A549 (cell line): ENCODE data around the gene IL4R. TPM values are rescaled to one million over a fixed set of nuclear protein-coding genes. Genes with fewer than 3 reads are reported as not detected.

Experiments
- ATAC-seq, 2 experiments: fragments of 200-7000 bp in 1 of 2; fragments of >200 bp in 1 of 2; cut with Nextera tagmentation in 1 of 2; cut with Tn5 transposase in 1 of 2; 3 replicates each; pipeline versions ENCODE4 v1.8.0 to v1.9.1; 2018 to 2020; ENCODE audit warnings: mild to moderate bottlenecking in 1 of 2, moderate library complexity in 1 of 2
- CTCF ChIA-PET: fragments of 300-600 bp; sonication (Branson Sonifier 250); formaldehyde crosslinking; extraction: SDS; loops from one replicate; lab custom pipeline; 2021; ENCODE audit warnings: antibody characterized with exemption, inconsistent platforms; lab: Yijun Ruan, JAX
- POLR2A ChIA-PET: fragments of 350-600 bp; formaldehyde crosslinking; extraction: SDS; loops from one replicate; lab custom pipeline; 2021; ENCODE audit warnings: antibody characterized with exemption, inconsistent platforms; lab: Yijun Ruan, JAX
- DNase-seq, 2 experiments: peaks; one replicate each; pipeline versions ENCODE4 v3.0.0 to v3.0.0-alpha.2; 2011 to 2016; ENCODE audit warnings: low read depth in 1 of 2, low spot score in 1 of 2
- FAIRE-seq: peaks from 2 replicates; lab custom pipeline; 2011; peaks lifted over from hg19 to GRCh38; lab: Jason Lieb, UNC
- H3K27ac ChIP-seq, 2 experiments: fragments of >200 bp; sonication (Bioruptor Twin); formaldehyde crosslinking; 3 replicates each; pipeline ENCODE4 v1.5.1; 2016 to 2017
- H3K4me1 ChIP-seq: fragments of >200 bp; sonication (Bioruptor Twin); formaldehyde crosslinking; 3 replicates; pipeline ENCODE4 v1.6.1; 2016
- H3K4me2 ChIP-seq: fragments of >200 bp; sonication (Bioruptor Twin); formaldehyde crosslinking; 3 replicates; pipeline ENCODE4 v1.6.1; 2016
- H3K4me3 ChIP-seq: fragments of >200 bp; sonication (Bioruptor Twin); formaldehyde crosslinking; 3 replicates; pipeline ENCODE4 v1.5.1; 2016
- H3K9me3 ChIP-seq: fragments of >200 bp; sonication (Bioruptor Twin); formaldehyde crosslinking; 3 replicates; pipeline ENCODE4 v1.6.1; 2016
- CEBPB ChIP-seq, 2 experiments: fragments of >200 bp in 1 of 2; sonication (Bioruptor Twin) in 1 of 2; formaldehyde crosslinking in 1 of 2; IDR thresholded peaks; 2 replicates each; pipeline ENCODE4 v1.6.1; 2012 to 2016
- CHD2 ChIP-seq: fragments of 150-350 bp; IDR thresholded peaks from 2 replicates; pipeline ENCODE4 v1.6.1; 2014; ENCODE audit warnings: low read length; ENCODE audit not compliant: partially characterized antibody
- CHD4 ChIP-seq: fragments of 200-600 bp; sonication (generic); IDR thresholded peaks from 2 replicates; pipeline ENCODE4 v1.6.1; 2016; ENCODE audit warnings: antibody characterized with exemption, mild to moderate bottlenecking, borderline replicate concordance
- EHF ChIP-seq: fragments of 250-450 bp; sonication (Bioruptor Pico); IDR thresholded peaks from 2 replicates; pipeline ENCODE4 v1.5.0; 2020; ENCODE audit warnings: mild to moderate bottlenecking
- EHMT2 ChIP-seq: fragments of 200-600 bp; sonication (generic); IDR thresholded peaks from 2 replicates; pipeline ENCODE4 v1.6.1; 2016; ENCODE audit warnings: antibody characterized with exemption, low read depth, mild to moderate bottlenecking, moderate library complexity
- EP300 ChIP-seq, 2 experiments: fragments of >200 bp; sonication (Bioruptor Twin); formaldehyde crosslinking; IDR thresholded peaks; 2 replicates in 1 of 2; 3 replicates in 1 of 2; pipeline ENCODE4 v1.6.1; 2016 to 2017
- FOSB ChIP-seq: fragments of 250-450 bp; sonication (Bioruptor Pico); IDR thresholded peaks from 2 replicates; pipeline ENCODE4 v1.5.0; 2020; ENCODE audit warnings: mild to moderate bottlenecking, moderate library complexity
- FOSL2 ChIP-seq, 2 experiments: fragments of 450-650 bp in 1 of 2; fragments of >200 bp in 1 of 2; sonication (Bioruptor Twin) in 1 of 2; formaldehyde crosslinking; IDR thresholded peaks; 2 replicates each; pipeline versions ENCODE4 v1.5.0 to v1.6.1; 2016 to 2020; ENCODE audit warnings: mild to moderate bottlenecking in 1 of 2, moderate library complexity in 1 of 2
- GATA3 ChIP-seq: IDR thresholded peaks from 2 replicates; pipeline ENCODE4 v1.6.1; 2012; ENCODE audit warnings: borderline replicate concordance
- HEYL ChIP-seq: fragments of 250-450 bp; sonication (Bioruptor Pico); IDR thresholded peaks from 2 replicates; pipeline ENCODE4 v1.8.0; 2021; ENCODE audit warnings: mild to moderate bottlenecking, moderate library complexity
- HOXB13 ChIP-seq: fragments of 250-450 bp; sonication (Bioruptor Pico); IDR thresholded peaks from 2 replicates; pipeline ENCODE4 v1.5.0; 2020; ENCODE audit warnings: low read depth, mild to moderate bottlenecking, moderate library complexity
- JUN ChIP-seq, 2 experiments: fragments of >200 bp; sonication (Bioruptor Twin); formaldehyde crosslinking; IDR thresholded peaks; 2 replicates in 1 of 2; 3 replicates in 1 of 2; pipeline ENCODE4 v1.6.1; 2016 to 2017
- JUNB ChIP-seq: fragments of >200 bp; sonication (Bioruptor Twin); formaldehyde crosslinking; IDR thresholded peaks from 2 replicates; pipeline ENCODE4 v1.6.1; 2016
- MAFK ChIP-seq: fragments of 450-650 bp; IDR thresholded peaks from 2 replicates; pipeline ENCODE4 v1.6.1; 2014; ENCODE audit not compliant: partially characterized antibody
- MAZ ChIP-seq: fragments of 150-350 bp; IDR thresholded peaks from 2 replicates; pipeline ENCODE4 v1.6.1; 2014; ENCODE audit warnings: antibody characterized with exemption, low read depth, low read length, borderline replicate concordance
- MYC ChIP-seq: IDR thresholded peaks from 2 replicates; pipeline ENCODE4 v1.6.1; 2012; ENCODE audit warnings: mild to moderate bottlenecking, inconsistent platforms, low read length, improper control_type of control experiment, borderline replicate concordance
- NFE2L2 ChIP-seq: fragments of 150-350 bp; conservative IDR thresholded peaks from 2 replicates; pipeline ENCODE4 v1.6.1; 2014; ENCODE audit warnings: low read length
- NR3C1 ChIP-seq: fragments of >200 bp; sonication (Bioruptor Twin); formaldehyde crosslinking; IDR thresholded peaks from 3 replicates; pipeline ENCODE4 v1.6.1; 2017
- PHF8 ChIP-seq: fragments of 200-600 bp; sonication (generic); IDR thresholded peaks from 2 replicates; pipeline ENCODE4 v1.6.1; 2016; ENCODE audit warnings: low read depth, mild to moderate bottlenecking, antibody characterized with exemption, moderate library complexity, borderline replicate concordance
- POLR2AphosphoS2 ChIP-seq: conservative IDR thresholded peaks from 2 replicates; pipeline ENCODE4 v1.6.1; 2012; ENCODE audit warnings: low read length, improper control_type of control experiment, inconsistent platforms
- RAD21 ChIP-seq, 2 experiments: fragments of >200 bp in 1 of 2; sonication (Bioruptor Twin) in 1 of 2; formaldehyde crosslinking in 1 of 2; IDR thresholded peaks in 1 of 2; conservative IDR thresholded peaks in 1 of 2; 2 replicates in 1 of 2; 3 replicates in 1 of 2; pipeline ENCODE4 v1.6.1; 2012 to 2018; ENCODE audit warnings: inconsistent platforms in 1 of 2
- RARB ChIP-seq: fragments of 250-450 bp; sonication (Bioruptor Pico); IDR thresholded peaks from 2 replicates; pipeline ENCODE4 v1.8.0; 2021; ENCODE audit warnings: mild to moderate bottlenecking, moderate library complexity
- RNF2 ChIP-seq: fragments of 200-600 bp; sonication (generic); IDR thresholded peaks from 2 replicates; pipeline ENCODE4 v1.6.1; 2016; ENCODE audit warnings: low read depth, mild to moderate bottlenecking, antibody characterized with exemption, moderate library complexity, borderline replicate concordance
- TFCP2L1 ChIP-seq: fragments of 250-450 bp; sonication (Bioruptor Pico); IDR thresholded peaks from 2 replicates; pipeline ENCODE4 v1.5.0; 2021; ENCODE audit warnings: mild to moderate bottlenecking
- ZNF302 ChIP-seq: fragments of 250-450 bp; sonication (Bioruptor Pico); IDR thresholded peaks from 2 replicates; pipeline ENCODE4 v1.9.0; 2021; ENCODE audit warnings: inconsistent platforms, mild to moderate bottlenecking, moderate library complexity
- ZSCAN20 ChIP-seq: fragments of 250-450 bp; sonication (Bioruptor Pico); IDR thresholded peaks from 2 replicates; pipeline ENCODE4 v1.8.0; 2022; ENCODE audit warnings: mild to moderate bottlenecking, moderate library complexity
- WGBS: methylation state at CpG from one replicate; pipeline ENCODE4 v1.1.6; 2017; ENCODE audit errors: missing lambda C conversion rate; 5-methylcytosine and 5-hydroxymethylcytosine counted together
- polyA plus RNA-seq, 4 experiments: library from polyadenylated mRNA; depleted of rRNA in 3 of 4; stranded (reverse); fragments of >200 nt; fragmentation: RNase III in 1 of 4; extraction: RNeasy Plus Mini Kit Qiagen cat#74134 plus additional on column Dnase treatment in 1 of 4; gene quantifications; 2 replicates in 3 of 4; 3 replicates in 1 of 4; pipeline ENCODE4 v1.2.3, GENCODE V29; 2011 to 2017
- TF ChIP-seq, protein P1 (sequence below): fragments of >200 bp; sonication (Bioruptor Twin); formaldehyde crosslinking; IDR thresholded peaks from 2 replicates; pipeline ENCODE4 v1.6.1; 2016
- TF ChIP-seq, protein P2 (sequence below): IDR thresholded peaks from 2 replicates; pipeline ENCODE4 v1.6.1; 2012
- TF ChIP-seq, protein P3 (sequence below): fragments of 450-650 bp; IDR thresholded peaks from 2 replicates; pipeline ENCODE4 v1.6.1; 2014; ENCODE audit warnings: antibody characterized with exemption
- TF ChIP-seq, protein P4 (sequence below): fragments of 250-450 bp; sonication (Bioruptor Pico); IDR thresholded peaks from 2 replicates; pipeline ENCODE4 v1.5.0; 2021; ENCODE audit warnings: mild to moderate bottlenecking, moderate library complexity, borderline replicate concordance
- TF ChIP-seq, protein P5 (sequence below): fragments of >200 bp; sonication (Bioruptor Twin); formaldehyde crosslinking; IDR thresholded peaks from 3 replicates; pipeline ENCODE4 v1.6.1; 2016
- TF ChIP-seq, protein P6 (sequence below): IDR thresholded peaks from 2 replicates; pipeline ENCODE4 v1.6.1; 2012; ENCODE audit warnings: low read depth, borderline replicate concordance

IL4R gene
- polyA plus RNA-seq, 2 of the 4 experiments (the other 2 are of a cell fraction): 14.4 to 19.3 TPM

DNA sequence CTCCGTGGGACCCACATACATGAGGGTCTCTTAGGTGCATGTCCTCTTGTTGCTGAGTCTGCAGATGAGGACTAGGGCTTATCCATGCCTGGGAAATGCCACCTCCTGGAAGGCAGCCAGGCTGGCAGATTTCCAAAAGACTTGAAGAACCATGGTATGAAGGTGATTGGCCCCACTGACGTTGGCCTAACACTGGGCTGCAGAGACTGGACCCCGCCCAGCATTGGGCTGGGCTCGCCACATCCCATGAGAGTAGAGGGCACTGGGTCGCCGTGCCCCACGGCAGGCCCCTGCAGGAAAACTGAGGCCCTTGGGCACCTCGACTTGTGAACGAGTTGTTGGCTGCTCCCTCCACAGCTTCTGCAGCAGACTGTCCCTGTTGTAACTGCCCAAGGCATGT, 50.0 kb downstream of the IL4R start:
- CTCF ChIA-PET: interaction anchor here (5.1 kb wide), 1 partner anchor 128 kb away, joined by 36 read pairs; no protein-coding TSS in a partner anchor
- ATAC-seq (peak in 1 of 2 experiments; percentile 37; a peak in 3 of 6 replicates), DNase-seq (peak in 1 of 2 experiments; percentile 74), FAIRE-seq (no peak)
- Histone ChIP-seq H3K4me3 (no peak overlapping the region), H3K4me2 (peak overlapping the region; percentile 69), H3K27ac (peak overlapping the region; percentile 62 to 83), H3K9me3 (peaks cover 5% of the 10 kb centered on the region; the same call in 1 of the 3 replicates)
- POLR2A ChIA-PET: interaction anchor here (0.6 kb wide), 1 partner anchor 52 kb away, joined by 3 read pairs; no protein-coding TSS in a partner anchor
- 68% methylated on average over 4 of the region's 9 CpGs for WGBS
- TF ChIP-seq HOXB13 (no peak), MYC (no peak), ZSCAN20 (CRISPR knock-in tag) (no peak), MAFK (peak; percentile 65)
- TF ChIP-seq, all 56 proteins: peak for 1
- H3K4me1 ChIP-seq: peaks cover 40% of the 10 kb centered on the region

DNA sequence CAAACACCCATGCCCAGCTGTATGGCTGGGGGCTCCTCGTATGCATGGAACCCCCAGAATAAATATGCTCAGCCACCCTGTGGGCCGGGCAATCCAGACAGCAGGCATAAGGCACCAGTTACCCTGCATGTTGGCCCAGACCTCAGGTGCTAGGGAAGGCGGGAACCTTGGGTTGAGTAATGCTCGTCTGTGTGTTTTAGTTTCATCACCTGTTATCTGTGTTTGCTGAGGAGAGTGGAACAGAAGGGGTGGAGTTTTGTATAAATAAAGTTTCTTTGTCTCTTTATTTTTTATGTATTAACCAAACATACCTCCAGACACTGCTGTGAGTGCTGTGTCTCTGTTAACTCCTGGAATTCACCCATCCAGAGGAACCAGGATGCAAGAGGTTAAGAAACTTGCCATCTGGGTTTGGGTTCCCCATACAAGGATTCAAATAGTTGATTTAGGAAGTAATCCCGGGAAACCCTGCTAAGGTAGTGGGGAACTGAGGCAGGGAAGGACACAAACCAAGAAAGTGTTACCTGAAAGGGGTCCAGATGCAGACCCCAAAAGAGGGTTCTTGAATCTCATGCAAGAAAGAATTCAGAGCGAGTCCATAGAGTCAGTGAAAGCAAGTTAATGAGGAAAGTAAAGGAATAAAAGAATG, 50.8 kb downstream of the IL4R start:
- H3K4me3 ChIP-seq: no peak overlapping the region
- 13% methylated on average over 6 of the region's 6 CpGs for WGBS
- H3K4me1 ChIP-seq: peaks cover 40% of the 10 kb centered on the region
- DNase-seq (peak; percentile 44 to 84), FAIRE-seq (no peak), ATAC-seq (peak; percentile 78 to 79)
- CTCF ChIA-PET: interaction anchor here (2.4 to 6.6 kb wide), 4 partner anchors 91 to 185 kb away, joined by 6 to 291 read pairs (median 46); no protein-coding TSS in a partner anchor
- peaks cover 2% of the 10 kb centered on the region; the same call in 1 of the 3 replicates for H3K9me3 ChIP-seq
- POLR2A ChIA-PET: interaction anchor here (1.4 kb wide), 1 partner anchor 161 kb away, joined by 4 read pairs; the partner anchor contains the start of gene KDM8
- H3K4me2 ChIP-seq: peak overlapping the region; percentile 69
- peak overlapping the region; percentile 68 to 83 for H3K27ac ChIP-seq
- TF ChIP-seq CEBPB (IDR thresholded peaks at IDR 0.05): peak; percentile 82 to 90
- TF ChIP-seq, protein P1, sequence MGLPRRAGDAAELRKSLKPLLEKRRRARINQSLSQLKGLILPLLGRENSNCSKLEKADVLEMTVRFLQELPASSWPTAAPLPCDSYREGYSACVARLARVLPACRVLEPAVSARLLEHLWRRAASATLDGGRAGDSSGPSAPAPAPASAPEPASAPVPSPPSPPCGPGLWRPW: peak; percentile 26; the same call in 1 of the 2 replicates
- TF ChIP-seq RAD21 (conservative IDR thresholded peaks at IDR 0.05 in 1 of 2, IDR thresholded peaks at IDR 0.05 in 1 of 2): peak in 1 of 2 experiments; percentile 24; a peak in 1 of 5 replicates
- TF ChIP-seq, protein P2, sequence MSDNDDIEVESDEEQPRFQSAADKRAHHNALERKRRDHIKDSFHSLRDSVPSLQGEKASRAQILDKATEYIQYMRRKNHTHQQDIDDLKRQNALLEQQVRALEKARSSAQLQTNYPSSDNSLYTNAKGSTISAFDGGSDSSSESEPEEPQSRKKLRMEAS: peak; percentile 50; the same call in 1 of the 2 replicates
- TF ChIP-seq FOSB: no peak
- TF ChIP-seq, protein P3, sequence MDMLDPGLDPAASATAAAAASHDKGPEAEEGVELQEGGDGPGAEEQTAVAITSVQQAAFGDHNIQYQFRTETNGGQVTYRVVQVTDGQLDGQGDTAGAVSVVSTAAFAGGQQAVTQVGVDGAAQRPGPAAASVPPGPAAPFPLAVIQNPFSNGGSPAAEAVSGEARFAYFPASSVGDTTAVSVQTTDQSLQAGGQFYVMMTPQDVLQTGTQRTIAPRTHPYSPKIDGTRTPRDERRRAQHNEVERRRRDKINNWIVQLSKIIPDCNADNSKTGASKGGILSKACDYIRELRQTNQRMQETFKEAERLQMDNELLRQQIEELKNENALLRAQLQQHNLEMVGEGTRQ: no peak
- TF ChIP-seq, protein P4, sequence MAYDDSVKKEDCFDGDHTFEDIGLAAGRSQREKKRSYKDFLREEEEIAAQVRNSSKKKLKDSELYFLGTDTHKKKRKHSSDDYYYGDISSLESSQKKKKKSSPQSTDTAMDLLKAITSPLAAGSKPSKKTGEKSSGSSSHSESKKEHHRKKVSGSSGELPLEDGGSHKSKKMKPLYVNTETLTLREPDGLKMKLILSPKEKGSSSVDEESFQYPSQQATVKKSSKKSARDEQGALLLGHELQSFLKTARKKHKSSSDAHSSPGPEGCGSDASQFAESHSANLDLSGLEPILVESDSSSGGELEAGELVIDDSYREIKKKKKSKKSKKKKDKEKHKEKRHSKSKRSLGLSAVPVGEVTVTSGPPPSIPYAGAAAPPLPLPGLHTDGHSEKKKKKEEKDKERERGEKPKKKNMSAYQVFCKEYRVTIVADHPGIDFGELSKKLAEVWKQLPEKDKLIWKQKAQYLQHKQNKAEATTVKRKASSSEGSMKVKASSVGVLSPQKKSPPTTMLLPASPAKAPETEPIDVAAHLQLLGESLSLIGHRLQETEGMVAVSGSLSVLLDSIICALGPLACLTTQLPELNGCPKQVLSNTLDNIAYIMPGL: no peak
- no peak for TF ChIP-seq RNF2
- no peak for TF ChIP-seq NR3C1
- no peak for TF ChIP-seq EHF (CRISPR knock-in tag)
- TF ChIP-seq EHMT2: no peak
- peak; percentile 8 to 54; a peak in 2 of 5 replicates for TF ChIP-seq JUN (IDR thresholded peaks at IDR 0.05)
- TF ChIP-seq FOSL2 (IDR thresholded peaks at IDR 0.05): no peak; the same call in 1 of the 2 replicates
- peak; percentile 29; the same call in 1 of the 2 replicates for TF ChIP-seq FOSL2 (CRISPR knock-in tag; IDR thresholded peaks at IDR 0.05)
- no peak for TF ChIP-seq PHF8
- peak; percentile 46; the same call in 1 of the 2 replicates for TF ChIP-seq JUNB
- no peak for TF ChIP-seq TFCP2L1 (CRISPR knock-in tag)
- no peak for TF ChIP-seq MAZ
- peak; percentile 71 for TF ChIP-seq GATA3
- TF ChIP-seq HEYL (CRISPR knock-in tag): no peak
- no peak for TF ChIP-seq CHD4
- TF ChIP-seq NFE2L2: no peak
- TF ChIP-seq, protein P5, sequence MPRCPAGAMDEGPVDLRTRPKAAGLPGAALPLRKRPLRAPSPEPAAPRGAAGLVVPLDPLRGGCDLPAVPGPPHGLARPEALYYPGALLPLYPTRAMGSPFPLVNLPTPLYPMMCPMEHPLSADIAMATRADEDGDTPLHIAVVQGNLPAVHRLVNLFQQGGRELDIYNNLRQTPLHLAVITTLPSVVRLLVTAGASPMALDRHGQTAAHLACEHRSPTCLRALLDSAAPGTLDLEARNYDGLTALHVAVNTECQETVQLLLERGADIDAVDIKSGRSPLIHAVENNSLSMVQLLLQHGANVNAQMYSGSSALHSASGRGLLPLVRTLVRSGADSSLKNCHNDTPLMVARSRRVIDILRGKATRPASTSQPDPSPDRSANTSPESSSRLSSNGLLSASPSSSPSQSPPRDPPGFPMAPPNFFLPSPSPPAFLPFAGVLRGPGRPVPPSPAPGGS: 0 out of 3 replicates have a peak, but pooled peaks have one; percentile 22
- no peak for TF ChIP-seq RARB (CRISPR knock-in tag)
- TF ChIP-seq POLR2AphosphoS2: no peak
- TF ChIP-seq EP300 (IDR thresholded peaks at IDR 0.05): peak; percentile 24 to 60; a peak in 2 of 5 replicates
- no peak for TF ChIP-seq CHD2
- TF ChIP-seq ZNF302: no peak
- TF ChIP-seq, protein P6, sequence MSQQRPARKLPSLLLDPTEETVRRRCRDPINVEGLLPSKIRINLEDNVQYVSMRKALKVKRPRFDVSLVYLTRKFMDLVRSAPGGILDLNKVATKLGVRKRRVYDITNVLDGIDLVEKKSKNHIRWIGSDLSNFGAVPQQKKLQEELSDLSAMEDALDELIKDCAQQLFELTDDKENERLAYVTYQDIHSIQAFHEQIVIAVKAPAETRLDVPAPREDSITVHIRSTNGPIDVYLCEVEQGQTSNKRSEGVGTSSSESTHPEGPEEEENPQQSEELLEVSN: peak; percentile 31; the same call in 1 of the 2 replicates
